ENCODE results near the gene FAM187B.

- TF ChIP-seq CTCF (optimal IDR thresholded peaks at IDR 0.05 in 1 of 3, IDR thresholded peaks at IDR 0.05 in 1 of 3, conservative IDR thresholded peaks at IDR 0.05 in 1 of 3; ENCODE audit: extremely low read depth in 1 of 3, insufficient read depth in 2 of 3, low read length in 3 of 3) (no peak), EZH2 (IDR thresholded peaks at IDR 0.05; ENCODE audit: low read length) (no peak)
These were observed 41.9 kb upstream of the FAM187B start for GRCh38 chr19:35270381-35270811.
